Measurements from ENCODE around the gene ZKSCAN3.

GRCh38 chr6:28377879-28378278, 28.1 kb downstream of the ZKSCAN3 start:
- TF ChIP-seq CTCF (IDR thresholded peaks at IDR 0.05 in 2 of 3, conservative IDR thresholded peaks at IDR 0.05 in 1 of 3; ENCODE audit: control insufficient read depth in 2 of 3, extremely low read depth in 1 of 3, insufficient read depth in 1 of 3, low read depth in 3 of 3, low read length in 3 of 3) = no peak
- no peak for TF ChIP-seq FOS (IDR thresholded peaks at IDR 0.05; ENCODE audit: borderline replicate concordance, extremely low read depth, insufficient read length)
- TF ChIP-seq SPI1 (IDR thresholded peaks at IDR 0.05; ENCODE audit: borderline replicate concordance, insufficient read depth, low read depth, low read length) = no peak
- TF ChIP-seq BCLAF1 (IDR thresholded peaks at IDR 0.05) = no peak
- TF ChIP-seq JUNB (IDR thresholded peaks at IDR 0.05) = no peak
- no peak for TF ChIP-seq CREB1 (IDR thresholded peaks at IDR 0.05; ENCODE audit: low read depth)
- TF ChIP-seq EZH2 (IDR thresholded peaks at IDR 0.05; ENCODE audit: borderline replicate concordance, control insufficient read depth, low read depth, low read length) = no peak
- TF ChIP-seq CBX5 (IDR thresholded peaks at IDR 0.05; ENCODE audit: low read depth) = no peak
- TF ChIP-seq ZNF274 (IDR thresholded peaks at IDR 0.05; ENCODE audit: insufficient read depth, insufficient read length) = no peak
- TF ChIP-seq NFYB (IDR thresholded peaks at IDR 0.05; ENCODE audit: insufficient read depth, low read depth, low read length) = no peak
- no peak for TF ChIP-seq ZBTB11 (CRISPR knock-in tag; IDR thresholded peaks at IDR 0.05)
- TF ChIP-seq CEBPB (IDR thresholded peaks at IDR 0.05; ENCODE audit: borderline replicate concordance in 1 of 2, low read depth in 2 of 2, low read length in 2 of 2) = no peak
- TF ChIP-seq REST (IDR thresholded peaks at IDR 0.05; ENCODE audit: low read depth, low read length) = no peak
- TF ChIP-seq ZNF687 (IDR thresholded peaks at IDR 0.05) = no peak

Measured in GM12878 (cell line).